ENCODE data around the gene PIP5K1B.

DNA sequence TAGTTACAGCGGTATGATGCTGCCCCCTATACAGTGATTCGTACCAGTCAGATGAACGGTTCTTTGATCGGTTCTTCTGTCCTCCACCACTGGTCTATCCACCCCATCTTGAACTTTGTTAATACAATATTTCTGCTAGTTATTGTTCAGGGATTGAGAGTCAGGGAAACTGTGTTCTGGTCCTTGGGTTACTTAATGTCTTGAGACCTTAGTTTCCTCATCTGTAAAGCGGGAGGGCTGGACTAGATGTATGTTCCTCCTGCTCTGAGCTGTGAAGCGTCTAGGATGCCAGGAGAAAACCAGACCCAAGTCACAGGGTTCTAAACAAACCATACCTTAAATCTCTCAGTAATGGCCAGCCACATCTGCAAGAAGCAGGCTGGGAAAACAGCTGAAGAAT lies 1.4 kb upstream of the PIP5K1B start:
- TF ChIP-seq, protein P1, sequence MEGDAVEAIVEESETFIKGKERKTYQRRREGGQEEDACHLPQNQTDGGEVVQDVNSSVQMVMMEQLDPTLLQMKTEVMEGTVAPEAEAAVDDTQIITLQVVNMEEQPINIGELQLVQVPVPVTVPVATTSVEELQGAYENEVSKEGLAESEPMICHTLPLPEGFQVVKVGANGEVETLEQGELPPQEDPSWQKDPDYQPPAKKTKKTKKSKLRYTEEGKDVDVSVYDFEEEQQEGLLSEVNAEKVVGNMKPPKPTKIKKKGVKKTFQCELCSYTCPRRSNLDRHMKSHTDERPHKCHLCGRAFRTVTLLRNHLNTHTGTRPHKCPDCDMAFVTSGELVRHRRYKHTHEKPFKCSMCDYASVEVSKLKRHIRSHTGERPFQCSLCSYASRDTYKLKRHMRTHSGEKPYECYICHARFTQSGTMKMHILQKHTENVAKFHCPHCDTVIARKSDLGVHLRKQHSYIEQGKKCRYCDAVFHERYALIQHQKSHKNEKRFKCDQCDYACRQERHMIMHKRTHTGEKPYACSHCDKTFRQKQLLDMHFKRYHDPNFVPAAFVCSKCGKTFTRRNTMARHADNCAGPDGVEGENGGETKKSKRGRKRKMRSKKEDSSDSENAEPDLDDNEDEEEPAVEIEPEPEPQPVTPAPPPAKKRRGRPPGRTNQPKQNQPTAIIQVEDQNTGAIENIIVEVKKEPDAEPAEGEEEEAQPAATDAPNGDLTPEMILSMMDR (IDR thresholded peaks at IDR 0.05) = no peak
- TF ChIP-seq SMAD4 (CRISPR knock-in tag; IDR thresholded peaks at IDR 0.05) = no peak
- TF ChIP-seq ZBTB21 (CRISPR knock-in tag; IDR thresholded peaks at IDR 0.05; ENCODE audit: borderline replicate concordance) = no peak
- no peak for TF ChIP-seq GABPB1 (CRISPR knock-in tag; IDR thresholded peaks at IDR 0.05)
- TF ChIP-seq, protein P2, sequence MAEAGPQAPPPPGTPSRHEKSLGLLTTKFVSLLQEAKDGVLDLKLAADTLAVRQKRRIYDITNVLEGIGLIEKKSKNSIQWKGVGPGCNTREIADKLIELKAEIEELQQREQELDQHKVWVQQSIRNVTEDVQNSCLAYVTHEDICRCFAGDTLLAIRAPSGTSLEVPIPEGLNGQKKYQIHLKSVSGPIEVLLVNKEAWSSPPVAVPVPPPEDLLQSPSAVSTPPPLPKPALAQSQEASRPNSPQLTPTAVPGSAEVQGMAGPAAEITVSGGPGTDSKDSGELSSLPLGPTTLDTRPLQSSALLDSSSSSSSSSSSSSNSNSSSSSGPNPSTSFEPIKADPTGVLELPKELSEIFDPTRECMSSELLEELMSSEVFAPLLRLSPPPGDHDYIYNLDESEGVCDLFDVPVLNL (CRISPR knock-in tag; IDR thresholded peaks at IDR 0.05; ENCODE audit: borderline replicate concordance, low read depth) = no peak
- TF ChIP-seq SP1 (CRISPR knock-in tag; conservative IDR thresholded peaks at IDR 0.05) = no peak
- no peak for TF ChIP-seq FOXK1 (CRISPR knock-in tag; IDR thresholded peaks at IDR 0.05)
- TF ChIP-seq NR1H2 (CRISPR knock-in tag; IDR thresholded peaks at IDR 0.05) = no peak
- TF ChIP-seq MYBL2 (CRISPR knock-in tag; IDR thresholded peaks at IDR 0.05) = no peak
- TF ChIP-seq, protein P3, sequence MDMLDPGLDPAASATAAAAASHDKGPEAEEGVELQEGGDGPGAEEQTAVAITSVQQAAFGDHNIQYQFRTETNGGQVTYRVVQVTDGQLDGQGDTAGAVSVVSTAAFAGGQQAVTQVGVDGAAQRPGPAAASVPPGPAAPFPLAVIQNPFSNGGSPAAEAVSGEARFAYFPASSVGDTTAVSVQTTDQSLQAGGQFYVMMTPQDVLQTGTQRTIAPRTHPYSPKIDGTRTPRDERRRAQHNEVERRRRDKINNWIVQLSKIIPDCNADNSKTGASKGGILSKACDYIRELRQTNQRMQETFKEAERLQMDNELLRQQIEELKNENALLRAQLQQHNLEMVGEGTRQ (CRISPR knock-in tag; IDR thresholded peaks at IDR 0.05) = no peak
- TF ChIP-seq, protein P4, sequence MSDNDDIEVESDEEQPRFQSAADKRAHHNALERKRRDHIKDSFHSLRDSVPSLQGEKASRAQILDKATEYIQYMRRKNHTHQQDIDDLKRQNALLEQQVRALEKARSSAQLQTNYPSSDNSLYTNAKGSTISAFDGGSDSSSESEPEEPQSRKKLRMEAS (CRISPR knock-in tag; IDR thresholded peaks at IDR 0.05) = no peak

All from WTC11 (cell line).